ENCODE data around the gene PRG3. TPM values are rescaled to one million over a fixed set of nuclear protein-coding genes. Genes with fewer than 3 reads are reported as not detected.
A peak's percentile ranks its signal among the peaks of the same experiment; 100 is the strongest.

The PRG3 gene
- polyA plus RNA-seq, 3 donors, result not detected

- Histone ChIP-seq H3K36me3 (replicated peaks in 1 of 2; ENCODE audit: control insufficient read depth in 1 of 2, insufficient read depth in 2 of 2, low read length in 2 of 2) (no peaks in the 10 kb centered on the region), H3K4me1 (ENCODE audit: control insufficient read depth in 1 of 2, insufficient read depth in 2 of 2, low read length in 2 of 2) (no peaks in the 10 kb centered on the region), H3K4me3 (replicated peaks in 1 of 3; ENCODE audit: low read depth in 2 of 3, low read length in 3 of 3) (no peak overlapping the region), H3K79me2 (ENCODE audit: insufficient read depth, low read length) (no peaks in the 10 kb centered on the region), H3K27me3 (ENCODE audit: control insufficient read depth in 2 of 2, insufficient read depth in 2 of 2, low read length in 2 of 2) (peaks cover 0 to 2% of the 10 kb centered on the region in 2 donors), H3K9ac (ENCODE audit: insufficient read depth, low read length, poor library complexity, severe bottlenecking) (no peak overlapping the region), H4K20me1 (ENCODE audit: insufficient read depth, low read length) (no peaks in the 10 kb centered on the region), H2AFZ (ENCODE audit: insufficient read depth, low read depth, low read length, poor library complexity, severe bottlenecking) (no peak overlapping the region), H3K9me3 (replicated peaks in 1 of 2; ENCODE audit: control insufficient read depth in 1 of 2, insufficient read depth in 1 of 2, low read length in 2 of 2) (no peaks in the 10 kb centered on the region), H3K4me2 (replicated peaks; ENCODE audit: extremely low read depth, low read length, poor library complexity, severe bottlenecking) (no peak overlapping the region), H3K27ac (ENCODE audit: low read depth in 1 of 2, low read length in 2 of 2) (no peak overlapping the region)
- no peak for TF ChIP-seq CTCF (IDR thresholded peaks at IDR 0.05)
- Mint-ChIP-seq H3K36me3 (no peaks in the 10 kb centered on the region), H3K27ac (peak overlapping the region in 1 of 7 donors; percentile 57), H3K27me3 (ENCODE audit: low read depth in 3 of 3) (peaks cover 2 to 9% (median 4%) of the 10 kb centered on the region in 3 donors), H3K4me1 (no peaks in the 10 kb centered on the region), H3K4me3 (no peak overlapping the region), H3K9me3 (no peaks in the 10 kb centered on the region)
- no peak for DNase-seq
- intact Hi-C loops (cut with micrococcal nuclease), result no loop called here
- 0% methylated on average over 1 of the region's 2 CpGs for WGBS (ENCODE audit: insufficient coverage)
Observed at GRCh38 chr11:57375490-57375889, 5.5 kb downstream of the PRG3 start.

GRCh38 chr11:57374966-57375365, 6.0 kb downstream of the PRG3 start:
- Histone ChIP-seq H3K36me3 (replicated peaks in 1 of 2; ENCODE audit: control insufficient read depth in 1 of 2, insufficient read depth in 2 of 2, low read length in 2 of 2) (no peaks in the 10 kb centered on the region), H4K20me1 (ENCODE audit: insufficient read depth, low read length) (no peaks in the 10 kb centered on the region), H3K27me3 (ENCODE audit: control insufficient read depth in 2 of 2, insufficient read depth in 2 of 2, low read length in 2 of 2) (peaks cover 0 to 2% of the 10 kb centered on the region in 2 donors), H3K4me2 (replicated peaks; ENCODE audit: extremely low read depth, low read length, poor library complexity, severe bottlenecking) (no peak overlapping the region), H3K9me3 (replicated peaks in 1 of 2; ENCODE audit: control insufficient read depth in 1 of 2, insufficient read depth in 1 of 2, low read length in 2 of 2) (no peaks in the 10 kb centered on the region), H3K27ac (ENCODE audit: low read depth in 1 of 2, low read length in 2 of 2) (no peak overlapping the region), H2AFZ (ENCODE audit: insufficient read depth, low read depth, low read length, poor library complexity, severe bottlenecking) (no peak overlapping the region), H3K4me1 (ENCODE audit: control insufficient read depth in 1 of 2, insufficient read depth in 2 of 2, low read length in 2 of 2) (no peaks in the 10 kb centered on the region), H3K79me2 (ENCODE audit: insufficient read depth, low read length) (no peaks in the 10 kb centered on the region), H3K4me3 (replicated peaks in 1 of 3; ENCODE audit: low read depth in 2 of 3, low read length in 3 of 3) (no peak overlapping the region), H3K9ac (ENCODE audit: insufficient read depth, low read length, poor library complexity, severe bottlenecking) (no peak overlapping the region)
- peaks cover 2 to 7% (median 4%) of the 10 kb centered on the region in 3 donors for H3K27me3 Mint-ChIP-seq (ENCODE audit: low read depth in 3 of 3)
- H3K36me3 Mint-ChIP-seq, result no peaks in the 10 kb centered on the region
- DNase-seq, result no peak
- no peaks in the 10 kb centered on the region for H3K9me3 Mint-ChIP-seq
- no peaks in the 10 kb centered on the region for H3K4me1 Mint-ChIP-seq
- intact Hi-C loops (cut with micrococcal nuclease), result no loop called here
- H3K27ac Mint-ChIP-seq, result no peak overlapping the region
- no peak overlapping the region for H3K4me3 Mint-ChIP-seq
- no peak for TF ChIP-seq CTCF (IDR thresholded peaks at IDR 0.05)
- WGBS (ENCODE audit: insufficient coverage), result 100% methylated on average over 3 of the region's 3 CpGs

Data from CD14-positive monocyte (primary cell).